Measurements from ENCODE around the gene SSBP4. TPM values are rescaled to one million over a fixed set of nuclear protein-coding genes. Genes with fewer than 3 reads are reported as not detected.

Gene SSBP4
- total and polyA plus RNA-seq, 2 of the 4 experiments (the other 2 are of a cell fraction) = 14.9 to 39.7 TPM

- Histone ChIP-seq H2AFZ (replicated peaks; ENCODE audit: low read length, poor library complexity) (no peak overlapping the region), H4K91ac (ENCODE audit: insufficient read depth, low read depth, low read length) (peak overlapping the region; percentile 53), H3K9ac (ENCODE audit: low read depth, low read length) (peak overlapping the region; percentile 25; the same call in 1 of the 2 replicates), H4K20me1 (ENCODE audit: insufficient read depth, low read length) (no peaks in the 10 kb centered on the region), H2BK20ac (ENCODE audit: low read depth, low read length) (peak overlapping the region; percentile 79; the same call in 1 of the 2 replicates), H2AK5ac (ENCODE audit: low read depth, low read length) (peak overlapping the region; percentile 88; the same call in 1 of the 2 replicates), H3K27ac (ENCODE audit: insufficient read depth, low read length) (peak overlapping the region; percentile 83; the same call in 1 of the 2 replicates), H3K56ac (ENCODE audit: extremely low read depth, insufficient read depth, low read length) (peak overlapping the region; percentile 19; the same call in 1 of the 2 replicates), H2AK9ac (replicated peaks; ENCODE audit: low read depth, low read length, poor library complexity) (peak overlapping the region; percentile 92), H3K4me2 (ENCODE audit: low read depth, low read length) (no peak overlapping the region), H2BK120ac (ENCODE audit: low read depth, low read length) (peak overlapping the region; percentile 91; the same call in 1 of the 2 replicates), H2BK5ac (ENCODE audit: low read depth, low read length, poor library complexity, severe bottlenecking) (peak overlapping the region; percentile 27), H3K9me1 (ENCODE audit: insufficient read depth, low read length) (peaks cover 5% of the 10 kb centered on the region; the same call in 1 of the 2 replicates), H3K79me1 (ENCODE audit: low read depth in 1 of 2, low read length in 2 of 2) (no peaks in the 10 kb centered on the region), H3K27me3 (ENCODE audit: control insufficient read depth, insufficient read depth, low read length) (no peaks in the 10 kb centered on the region), H4K5ac (ENCODE audit: low read depth, low read length) (peak overlapping the region; percentile 52), H3K9me3 (ENCODE audit: control insufficient read depth, insufficient read depth, low read length) (no peaks in the 10 kb centered on the region), H3K36me3 (ENCODE audit: control insufficient read depth, insufficient read depth, low read length) (no peaks in the 10 kb centered on the region), H3K4me3 (ENCODE audit: insufficient read depth, low read depth, low read length) (no peak overlapping the region), H3K4ac (ENCODE audit: low read depth, low read length) (peak overlapping the region; percentile 71), H3K14ac (replicated peaks; ENCODE audit: low read depth, low read length) (peak overlapping the region; percentile 69), H4K8ac (ENCODE audit: low read depth in 2 of 2, low read length in 2 of 2) (peak overlapping the region; percentile 43 to 66), H2BK15ac (ENCODE audit: low read depth, low read length) (peak overlapping the region; percentile 33; the same call in 1 of the 3 replicates), H3K4me1 (ENCODE audit: control insufficient read depth, insufficient read depth, low read length) (peaks cover 20% of the 10 kb centered on the region), H3K23ac (ENCODE audit: low read depth, low read length) (no peak overlapping the region), H3K18ac (ENCODE audit: low read depth, low read length) (peak overlapping the region; percentile 83)
- DNase-seq (no peak), ATAC-seq (ENCODE audit: low read depth) (no peak)
- dilution Hi-C loops (cut with HindIII; ENCODE audit: low sequenced_read_pairs, unreplicated experiment) (no loop called here), in situ Hi-C loops (cut with MboI; ENCODE audit: low sequenced_read_pairs) (no loop called here), intact Hi-C loops (cut with micrococcal nuclease) (no loop called here)
- no CpG with 5 or more reads among the region's 3 CpGs for WGBS, 2 experiments (ENCODE audit: extremely low coverage in 2 of 2, insufficient read length in 1 of 2)
- BruUV-seq (replicated peaks) = no TSS peak
- ChIA-PET POLR2A (ENCODE audit: unreplicated experiment) (no interaction called here), CTCF (interaction anchor here (0.7 to 1.0 kb wide), 5 partner anchors 7 to 172 kb away, joined by 3 read pairs; no protein-coding TSS in a partner anchor)
- no peak for TF ChIP-seq MAFK (IDR thresholded peaks at IDR 0.05; ENCODE audit: low read depth, low read length)
- TF ChIP-seq CEBPB (IDR thresholded peaks at IDR 0.05; ENCODE audit: low read depth, low read length) = no peak
- TF ChIP-seq ELK1 (IDR thresholded peaks at IDR 0.05; ENCODE audit: borderline replicate concordance, low read depth, low read length) = no peak
- no peak for TF ChIP-seq CTCF (conservative IDR thresholded peaks at IDR 0.05; ENCODE audit: low read depth, low read length)
- no peak for TF ChIP-seq USF2 (IDR thresholded peaks at IDR 0.05; ENCODE audit: low read depth, low read length)
- no peak for TF ChIP-seq CHD1 (IDR thresholded peaks at IDR 0.05; ENCODE audit: low read depth, low read length)
- TF ChIP-seq BHLHE40 (IDR thresholded peaks at IDR 0.05; ENCODE audit: low read depth, low read length) = no peak
- TF ChIP-seq RFX5 (IDR thresholded peaks at IDR 0.05; ENCODE audit: low read depth, low read length) = no peak
- TF ChIP-seq SMC3 (IDR thresholded peaks at IDR 0.05; ENCODE audit: low read depth, low read length) = no peak
- no peak for TF ChIP-seq POLR2A (IDR thresholded peaks at IDR 0.05; ENCODE audit: low read depth, low read length)
- no peak for TF ChIP-seq RAD21 (IDR thresholded peaks at IDR 0.05; ENCODE audit: low read length)
- TF ChIP-seq MAZ (IDR thresholded peaks at IDR 0.05; ENCODE audit: borderline replicate concordance, low read depth, low read length) = no peak
- no peak for TF ChIP-seq RCOR1 (IDR thresholded peaks at IDR 0.05; ENCODE audit: insufficient replicate concordance, low read length)
- no peak for TF ChIP-seq MXI1 (IDR thresholded peaks at IDR 0.05; ENCODE audit: borderline replicate concordance, low read depth, low read length)
- no peak for TF ChIP-seq NFE2L2 (IDR thresholded peaks at IDR 0.05; ENCODE audit: low read depth, low read length)
Measured at GRCh38 chr19:18380843-18381242, 38.4 kb upstream of the SSBP4 start.
